Suprapubic skin (tissue), 4 donors: Measurements from ENCODE around the gene PBLD. TPM values are rescaled to one million over a fixed set of nuclear protein-coding genes. Genes with fewer than 3 reads are reported as not detected.

Experiments
- DNase-seq, 2 donors: peaks; one replicate each; pipeline ENCODE4 v3.0.0-alpha.2; 2019; ENCODE audit warnings: low spot score in 2 of 2
- H3K27ac ChIP-seq: fragments of 200-600 bp; sonication (generic); one replicate; pipeline ENCODE4 v1.5.1; 2019
- H3K27me3 ChIP-seq: fragments of 200-600 bp; sonication (generic); one replicate; pipeline ENCODE4 v1.5.1; 2019
- H3K36me3 ChIP-seq: fragments of 200-600 bp; sonication (generic); one replicate; pipeline ENCODE4 v1.5.1; 2019
- H3K4me1 ChIP-seq: fragments of 200-600 bp; sonication (generic); one replicate; pipeline ENCODE4 v1.5.1; 2019
- H3K4me3 ChIP-seq: fragments of 200-600 bp; sonication (generic); one replicate; pipeline ENCODE4 v1.5.1; 2019; ENCODE audit warnings: mild to moderate bottlenecking
- H3K9me3 ChIP-seq: fragments of 200-600 bp; sonication (generic); one replicate; pipeline ENCODE4 v1.5.1; 2019
- CTCF ChIP-seq, 2 donors: fragments of 200-600 bp in 1 of 2; fragments of 450-650 bp in 1 of 2; sonication (generic) in 1 of 2; IDR thresholded peaks; one replicate each; pipeline ENCODE4 v1.5.1; 2016 to 2019; ENCODE audit warnings: antibody characterized with exemption in 2 of 2, mild to moderate bottlenecking in 1 of 2, moderate library complexity in 1 of 2
- EP300 ChIP-seq: sonication (generic); formaldehyde crosslinking; IDR thresholded peaks from one replicate; pipeline ENCODE4 v1.6.1; 2017; ENCODE audit warnings: antibody characterized with exemption
- POLR2A ChIP-seq, 2 donors: fragments of 450-650 bp; IDR thresholded peaks; one replicate each; pipeline ENCODE4 v1.6.1; 2017; ENCODE audit warnings: antibody characterized with exemption in 2 of 2, mild to moderate bottlenecking in 2 of 2, moderate library complexity in 2 of 2
- POLR2AphosphoS5 ChIP-seq, 3 donors: sonication (generic); formaldehyde crosslinking; IDR thresholded peaks; one replicate each; pipeline ENCODE4 v1.6.1; 2017; ENCODE audit warnings: antibody characterized with exemption in 3 of 3
- WGBS: methylation state at CpG from one replicate; pipeline ENCODE4 v1.1.5; 2018; 5-methylcytosine and 5-hydroxymethylcytosine counted together
- total RNA-seq, 4 donors: library from RNA; depleted of rRNA; stranded (reverse); fragments of >200 nt; gene quantifications; one replicate each; pipeline ENCODE4 v1.1.0, GENCODE V29; 2016

The PBLD gene
- total RNA-seq, 4 donors from 2014 or later, result 1.4 to 4.0 (median 2.8) TPM

GRCh38 chr10:68302503-68302823 is 30.3 kb downstream of the PBLD start:
- no peaks in the 10 kb centered on the region for H3K27me3 ChIP-seq
- H3K9me3 ChIP-seq, result no peaks in the 10 kb centered on the region
- no peak overlapping the region for H3K27ac ChIP-seq
- no peak for DNase-seq
- TF ChIP-seq POLR2A (IDR thresholded peaks at IDR 0.05), result no peak
- TF ChIP-seq EP300, result no peak
- TF ChIP-seq POLR2AphosphoS5 (IDR thresholded peaks at IDR 0.05), result no peak
- TF ChIP-seq CTCF (IDR thresholded peaks at IDR 0.05), result no peak
- H3K36me3 ChIP-seq, result no peaks in the 10 kb centered on the region
- H3K4me3 ChIP-seq, result no peak overlapping the region
- WGBS, result 47% methylated on average over 2 of the region's 2 CpGs
- H3K4me1 ChIP-seq, result no peaks in the 10 kb centered on the region

- Histone ChIP-seq H3K27me3 (no peaks in the 10 kb centered on the region), H3K9me3 (no peaks in the 10 kb centered on the region), H3K36me3 (no peaks in the 10 kb centered on the region), H3K4me3 (no peak overlapping the region), H3K27ac (no peak overlapping the region), H3K4me1 (no peaks in the 10 kb centered on the region)
- 43% methylated on average over 6 of the region's 6 CpGs for WGBS
- TF ChIP-seq CTCF (IDR thresholded peaks at IDR 0.05), result peak; percentile 36 to 37
- TF ChIP-seq POLR2A (IDR thresholded peaks at IDR 0.05), result no peak
- no peak for TF ChIP-seq EP300
- TF ChIP-seq POLR2AphosphoS5 (IDR thresholded peaks at IDR 0.05), result no peak
- DNase-seq, result no peak
Measured at GRCh38 chr10:68301790-68302502, 30.8 kb downstream of the PBLD start.

GRCh38 chr10:68301301-68301700 is 31.4 kb downstream of the PBLD start:
- 96% methylated on average over 3 of the region's 3 CpGs for WGBS
- Histone ChIP-seq H3K27me3 (no peaks in the 10 kb centered on the region), H3K9me3 (no peaks in the 10 kb centered on the region), H3K36me3 (no peaks in the 10 kb centered on the region), H3K4me3 (no peak overlapping the region), H3K27ac (no peak overlapping the region), H3K4me1 (no peaks in the 10 kb centered on the region)
- DNase-seq, result no peak
- no peak for TF ChIP-seq EP300
- TF ChIP-seq POLR2AphosphoS5 (IDR thresholded peaks at IDR 0.05), result no peak
- TF ChIP-seq CTCF (IDR thresholded peaks at IDR 0.05), result no peak
- TF ChIP-seq POLR2A (IDR thresholded peaks at IDR 0.05), result no peak

- no peaks in the 10 kb centered on the region for H3K9me3 ChIP-seq
- H3K36me3 ChIP-seq, result no peaks in the 10 kb centered on the region
- no peak for DNase-seq
- TF ChIP-seq POLR2A (IDR thresholded peaks at IDR 0.05) (no peak), CTCF (IDR thresholded peaks at IDR 0.05) (no peak), EP300 (no peak), POLR2AphosphoS5 (IDR thresholded peaks at IDR 0.05) (no peak)
- H3K4me3 ChIP-seq, result no peak overlapping the region
- no peaks in the 10 kb centered on the region for H3K27me3 ChIP-seq
- no peaks in the 10 kb centered on the region for H3K4me1 ChIP-seq
- H3K27ac ChIP-seq, result no peak overlapping the region
- 64% methylated on average over 9 of the region's 9 CpGs for WGBS
Measured at GRCh38 chr10:68296843-68297663, 35.7 kb downstream of the PBLD start.

- Histone ChIP-seq H3K4me1 (no peaks in the 10 kb centered on the region), H3K4me3 (no peak overlapping the region), H3K9me3 (no peaks in the 10 kb centered on the region), H3K27me3 (no peaks in the 10 kb centered on the region), H3K36me3 (no peaks in the 10 kb centered on the region), H3K27ac (no peak overlapping the region)
- no peak for DNase-seq
- TF ChIP-seq POLR2AphosphoS5 (IDR thresholded peaks at IDR 0.05), result no peak
- no peak for TF ChIP-seq POLR2A (IDR thresholded peaks at IDR 0.05)
- no peak for TF ChIP-seq EP300
- TF ChIP-seq CTCF (IDR thresholded peaks at IDR 0.05), result no peak
Measured at GRCh38 chr10:68290736-68291135, 42.0 kb downstream of the PBLD start.
